Measurements from ENCODE around the gene SCUBE1.

The SCUBE1 gene

DNA sequence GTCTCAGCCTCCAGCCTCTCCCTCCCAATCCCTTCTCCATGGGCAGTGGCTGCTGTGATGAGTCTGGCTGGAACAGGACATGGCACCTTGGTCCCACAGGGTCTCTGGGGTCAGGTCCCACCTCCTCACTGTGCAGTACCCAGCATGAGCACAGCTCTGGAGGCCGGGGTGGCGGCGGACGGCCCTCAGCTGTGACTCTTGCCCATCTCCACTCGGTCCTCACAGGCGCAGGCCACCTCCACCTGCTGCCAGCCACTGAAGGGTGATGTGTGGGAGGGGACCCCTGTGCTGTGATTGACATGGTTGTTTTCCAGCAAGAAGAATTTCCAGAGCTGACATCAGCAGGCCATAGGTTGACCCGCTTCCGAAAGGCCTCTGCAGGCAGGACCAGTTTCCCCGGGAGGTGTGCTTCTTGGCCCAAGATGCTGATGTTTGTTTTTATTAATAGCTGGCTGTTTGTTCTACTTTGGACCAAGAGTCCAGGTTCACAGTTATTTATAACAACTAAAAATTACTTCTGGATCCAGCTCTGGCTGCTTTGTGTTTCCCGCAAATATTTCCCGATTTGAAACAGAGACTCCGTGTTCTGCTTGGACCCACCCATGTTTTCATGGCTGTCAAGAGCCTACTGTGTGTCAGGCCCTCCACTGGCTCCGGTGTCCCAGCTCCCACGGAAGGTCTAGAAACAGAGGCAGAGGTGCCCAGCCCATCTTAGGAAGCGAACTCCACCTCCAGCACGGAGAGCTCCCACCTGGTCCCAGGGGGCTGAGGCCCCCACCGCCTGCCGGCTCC, 45.7 kb downstream of the SCUBE1 start:
- no peak for TF ChIP-seq ZBTB7A (IDR thresholded peaks at IDR 0.05; ENCODE audit: low read depth)
- no peak for TF ChIP-seq TCF12 (IDR thresholded peaks at IDR 0.05; ENCODE audit: low read depth)
- no peak for TF ChIP-seq TAF1 (IDR thresholded peaks at IDR 0.05; ENCODE audit: low read depth)
- TF ChIP-seq CREB1 (IDR thresholded peaks at IDR 0.05; ENCODE audit: low read depth) = no peak
- TF ChIP-seq, protein P1, sequence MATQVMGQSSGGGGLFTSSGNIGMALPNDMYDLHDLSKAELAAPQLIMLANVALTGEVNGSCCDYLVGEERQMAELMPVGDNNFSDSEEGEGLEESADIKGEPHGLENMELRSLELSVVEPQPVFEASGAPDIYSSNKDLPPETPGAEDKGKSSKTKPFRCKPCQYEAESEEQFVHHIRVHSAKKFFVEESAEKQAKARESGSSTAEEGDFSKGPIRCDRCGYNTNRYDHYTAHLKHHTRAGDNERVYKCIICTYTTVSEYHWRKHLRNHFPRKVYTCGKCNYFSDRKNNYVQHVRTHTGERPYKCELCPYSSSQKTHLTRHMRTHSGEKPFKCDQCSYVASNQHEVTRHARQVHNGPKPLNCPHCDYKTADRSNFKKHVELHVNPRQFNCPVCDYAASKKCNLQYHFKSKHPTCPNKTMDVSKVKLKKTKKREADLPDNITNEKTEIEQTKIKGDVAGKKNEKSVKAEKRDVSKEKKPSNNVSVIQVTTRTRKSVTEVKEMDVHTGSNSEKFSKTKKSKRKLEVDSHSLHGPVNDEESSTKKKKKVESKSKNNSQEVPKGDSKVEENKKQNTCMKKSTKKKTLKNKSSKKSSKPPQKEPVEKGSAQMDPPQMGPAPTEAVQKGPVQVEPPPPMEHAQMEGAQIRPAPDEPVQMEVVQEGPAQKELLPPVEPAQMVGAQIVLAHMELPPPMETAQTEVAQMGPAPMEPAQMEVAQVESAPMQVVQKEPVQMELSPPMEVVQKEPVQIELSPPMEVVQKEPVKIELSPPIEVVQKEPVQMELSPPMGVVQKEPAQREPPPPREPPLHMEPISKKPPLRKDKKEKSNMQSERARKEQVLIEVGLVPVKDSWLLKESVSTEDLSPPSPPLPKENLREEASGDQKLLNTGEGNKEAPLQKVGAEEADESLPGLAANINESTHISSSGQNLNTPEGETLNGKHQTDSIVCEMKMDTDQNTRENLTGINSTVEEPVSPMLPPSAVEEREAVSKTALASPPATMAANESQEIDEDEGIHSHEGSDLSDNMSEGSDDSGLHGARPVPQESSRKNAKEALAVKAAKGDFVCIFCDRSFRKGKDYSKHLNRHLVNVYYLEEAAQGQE (IDR thresholded peaks at IDR 0.05; ENCODE audit: low read depth) = no peak
- TF ChIP-seq CEBPB (IDR thresholded peaks at IDR 0.05) = no peak
- TF ChIP-seq TEAD4 (IDR thresholded peaks at IDR 0.05) = no peak
- TF ChIP-seq EGR1 (IDR thresholded peaks at IDR 0.05) = no peak
- no peak for TF ChIP-seq YY1 (IDR thresholded peaks at IDR 0.05; ENCODE audit: low read depth)

DNA sequence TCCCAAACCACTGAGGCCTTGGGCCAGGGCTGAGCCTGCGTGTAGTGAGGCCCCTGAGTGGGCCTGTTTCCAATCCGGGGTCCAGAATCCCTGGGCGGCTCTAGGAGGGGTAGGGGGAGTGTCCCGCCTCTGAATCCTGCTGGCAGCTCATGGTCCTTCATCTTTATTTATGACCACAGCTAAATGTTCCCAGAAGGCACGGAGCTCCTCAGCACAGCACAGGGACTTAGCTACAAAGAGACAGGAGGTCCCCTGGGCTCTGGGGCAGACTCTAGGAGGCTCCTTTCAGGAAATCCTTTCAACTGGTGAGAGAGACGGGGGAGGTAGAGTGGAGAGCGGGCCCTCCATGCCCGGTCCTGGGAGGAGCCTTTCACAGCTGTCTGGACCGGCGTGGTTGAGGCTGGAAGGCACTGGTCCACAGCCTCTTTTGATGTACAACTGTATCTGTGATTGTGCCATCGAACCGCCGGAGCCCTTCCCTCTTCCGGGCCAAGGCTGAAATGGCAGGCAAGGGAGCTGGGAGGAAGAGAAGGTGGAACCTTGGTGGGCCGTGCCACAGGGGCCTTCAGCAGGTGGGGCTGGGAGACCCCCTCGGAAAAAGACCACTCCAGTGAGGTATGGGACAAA, 46.8 kb downstream of the SCUBE1 start:
- TF ChIP-seq TAF1 (IDR thresholded peaks at IDR 0.05; ENCODE audit: low read depth) = no peak
- TF ChIP-seq YY1 (IDR thresholded peaks at IDR 0.05; ENCODE audit: low read depth) = no peak
- TF ChIP-seq CEBPB (IDR thresholded peaks at IDR 0.05) = no peak
- no peak for TF ChIP-seq RAD21 (IDR thresholded peaks at IDR 0.05; ENCODE audit: low read depth)
- TF ChIP-seq, protein P2, sequence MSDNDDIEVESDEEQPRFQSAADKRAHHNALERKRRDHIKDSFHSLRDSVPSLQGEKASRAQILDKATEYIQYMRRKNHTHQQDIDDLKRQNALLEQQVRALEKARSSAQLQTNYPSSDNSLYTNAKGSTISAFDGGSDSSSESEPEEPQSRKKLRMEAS (IDR thresholded peaks at IDR 0.05) = no peak
- no peak for TF ChIP-seq FOXM1 (IDR thresholded peaks at IDR 0.05; ENCODE audit: borderline replicate concordance, low read depth)
- TF ChIP-seq, protein P1 (IDR thresholded peaks at IDR 0.05; ENCODE audit: low read depth) = no peak
- no peak for TF ChIP-seq EGR1 (IDR thresholded peaks at IDR 0.05)
- no peak for TF ChIP-seq TEAD4 (IDR thresholded peaks at IDR 0.05)
- TF ChIP-seq, protein P3, sequence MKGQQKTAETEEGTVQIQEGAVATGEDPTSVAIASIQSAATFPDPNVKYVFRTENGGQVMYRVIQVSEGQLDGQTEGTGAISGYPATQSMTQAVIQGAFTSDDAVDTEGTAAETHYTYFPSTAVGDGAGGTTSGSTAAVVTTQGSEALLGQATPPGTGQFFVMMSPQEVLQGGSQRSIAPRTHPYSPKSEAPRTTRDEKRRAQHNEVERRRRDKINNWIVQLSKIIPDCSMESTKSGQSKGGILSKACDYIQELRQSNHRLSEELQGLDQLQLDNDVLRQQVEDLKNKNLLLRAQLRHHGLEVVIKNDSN (IDR thresholded peaks at IDR 0.05) = no peak
- TF ChIP-seq ZBTB7A (IDR thresholded peaks at IDR 0.05; ENCODE audit: low read depth) = no peak
- TF ChIP-seq NFIC (IDR thresholded peaks at IDR 0.05) = no peak
- no peak for TF ChIP-seq EP300 (IDR thresholded peaks at IDR 0.05; ENCODE audit: borderline replicate concordance)
- no peak for TF ChIP-seq CREB1 (IDR thresholded peaks at IDR 0.05; ENCODE audit: low read depth)
- no peak for TF ChIP-seq TCF12 (IDR thresholded peaks at IDR 0.05; ENCODE audit: low read depth)

DNA sequence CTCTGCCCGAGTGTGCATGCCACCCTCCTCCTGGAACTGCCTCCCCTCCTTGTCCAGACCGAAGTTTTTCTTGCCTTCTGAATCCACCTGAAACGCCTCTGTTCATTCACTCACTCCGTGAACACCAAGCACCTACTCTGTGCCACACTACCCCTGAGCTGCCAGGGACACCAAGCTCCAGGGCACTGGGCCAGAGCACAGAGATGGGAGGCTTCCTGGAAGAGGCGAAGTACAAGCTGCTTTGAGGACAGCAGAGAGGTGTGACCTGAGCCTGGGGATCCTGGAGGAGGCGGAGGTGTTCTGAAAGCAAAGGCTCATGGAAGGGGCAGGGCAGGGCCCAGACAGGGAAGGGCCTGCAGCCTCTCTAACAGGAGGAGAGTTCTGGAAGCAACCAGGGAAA, 47.5 kb downstream of the SCUBE1 start:
- TF ChIP-seq TCF12 (IDR thresholded peaks at IDR 0.05; ENCODE audit: low read depth) (no peak), EGR1 (IDR thresholded peaks at IDR 0.05) (no peak), ZBTB7A (IDR thresholded peaks at IDR 0.05; ENCODE audit: low read depth) (no peak), TAF1 (IDR thresholded peaks at IDR 0.05; ENCODE audit: low read depth) (no peak), TEAD4 (IDR thresholded peaks at IDR 0.05) (no peak)
- TF ChIP-seq, protein P3 (IDR thresholded peaks at IDR 0.05) = no peak

DNA sequence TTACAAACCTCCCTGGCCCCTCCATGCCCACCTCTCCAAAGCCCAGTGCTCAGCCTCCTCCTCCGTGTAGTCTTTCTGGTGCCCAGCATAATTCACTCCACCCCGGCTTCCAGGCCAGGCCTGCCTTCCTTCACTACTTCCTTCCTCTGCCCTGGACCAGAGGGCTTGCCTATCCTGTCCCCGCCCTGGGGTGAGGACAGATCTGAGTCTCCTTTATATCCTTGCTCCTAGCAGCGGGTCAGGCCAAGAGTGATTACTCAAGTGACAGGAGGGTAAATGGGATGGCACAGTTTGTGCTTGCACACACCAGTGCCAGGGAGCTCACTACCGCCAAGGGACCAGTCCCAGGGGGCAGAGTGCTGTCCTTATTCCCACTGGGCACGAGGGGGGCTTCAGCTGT, 48.0 kb downstream of the SCUBE1 start:
- TF ChIP-seq CEBPB (IDR thresholded peaks at IDR 0.05) = no peak
- TF ChIP-seq, protein P2 (IDR thresholded peaks at IDR 0.05) = no peak
- no peak for TF ChIP-seq TAF1 (IDR thresholded peaks at IDR 0.05; ENCODE audit: low read depth)
- TF ChIP-seq YY1 (IDR thresholded peaks at IDR 0.05; ENCODE audit: low read depth) = no peak
- TF ChIP-seq, protein P1 (IDR thresholded peaks at IDR 0.05; ENCODE audit: low read depth) = no peak
